WTC11 (cell line): ENCODE results near the gene AURKA. TPM values are rescaled to one million over a fixed set of nuclear protein-coding genes. Genes with fewer than 3 reads are reported as not detected.

Experiments
- ATAC-seq: fragments of 200-7000 bp; cut with Tn5 transposase; 2 replicates; pipeline ENCODE4 v1.10.0; 2021; ENCODE audit warnings: mild to moderate bottlenecking, moderate library complexity
- CTCF ChIA-PET: fragments of 300-600 bp; sonication (Branson Sonifier 250); formaldehyde crosslinking; loops from one replicate; lab custom pipeline; 2021; ENCODE audit warnings: antibody characterized with exemption; lab: Charles Lee
- POLR2A ChIA-PET: fragments of 350-600 bp; sonication (Branson Sonifier 250); formaldehyde crosslinking; loops from one replicate; lab custom pipeline; 2021; ENCODE audit warnings: antibody characterized with exemption; lab: Charles Lee
- DNase-seq: peaks from one replicate; pipeline ENCODE4 v3.0.0; 2021; ENCODE audit warnings: low spot score
- H3K27ac Mint-ChIP-seq: 2 replicates; pipeline ENCODE4 v1.8.0; 2021; ENCODE audit warnings: mixed read lengths
- H3K27me3 Mint-ChIP-seq: 2 replicates; pipeline ENCODE4 v1.8.0; 2021; ENCODE audit warnings: low read depth, mild to moderate bottlenecking, moderate library complexity, mixed read lengths
- H3K36me3 Mint-ChIP-seq: 2 replicates; pipeline ENCODE4 v1.8.0; 2021; ENCODE audit warnings: mixed read lengths
- H3K4me1 Mint-ChIP-seq: 2 replicates; pipeline ENCODE4 v1.8.0; 2022; ENCODE audit warnings: mixed read lengths
- H3K4me3 Mint-ChIP-seq: 2 replicates; pipeline ENCODE4 v1.8.0; 2021; ENCODE audit warnings: mild to moderate bottlenecking, moderate library complexity, mixed read lengths
- H3K9me3 Mint-ChIP-seq: 2 replicates; pipeline ENCODE4 v1.8.0; 2021; ENCODE audit warnings: mixed read lengths
- ATF6 ChIP-seq: sonication (generic); formaldehyde crosslinking; IDR thresholded peaks from 2 replicates; pipeline ENCODE4 v1.8.1; 2023; ENCODE audit warnings: mild to moderate bottlenecking, missing genetic modification reagents
- E2F1 ChIP-seq: sonication (generic); formaldehyde crosslinking; IDR thresholded peaks from 2 replicates; pipeline ENCODE4 v1.8.0; 2022; ENCODE audit warnings: mild to moderate bottlenecking, missing genetic modification reagents
- ELF4 ChIP-seq: sonication (generic); formaldehyde crosslinking; IDR thresholded peaks from 2 replicates; pipeline ENCODE4 v1.8.1; 2022; ENCODE audit warnings: low read depth, mild to moderate bottlenecking, moderate library complexity, missing genetic modification reagents
- ERG ChIP-seq: fragments of 250-450 bp; sonication (Bioruptor Pico); IDR thresholded peaks from 2 replicates; pipeline ENCODE4 v1.8.0; 2021; ENCODE audit warnings: mild to moderate bottlenecking
- ETV6 ChIP-seq: sonication (generic); formaldehyde crosslinking; IDR thresholded peaks from 2 replicates; pipeline ENCODE4 v1.8.1; 2022; ENCODE audit warnings: mild to moderate bottlenecking, missing genetic modification reagents
- GRHL2 ChIP-seq: fragments of 250-450 bp; sonication (Bioruptor Pico); IDR thresholded peaks from 2 replicates; pipeline ENCODE4 v1.8.0; 2022; ENCODE audit warnings: mild to moderate bottlenecking, moderate library complexity; ENCODE audit not compliant: insufficient replicate concordance, severe bottlenecking
- IRF1 ChIP-seq: sonication (generic); formaldehyde crosslinking; IDR thresholded peaks from 2 replicates; pipeline ENCODE4 v1.8.0; 2023; ENCODE audit warnings: missing genetic modification reagents
- KAT7 ChIP-seq: sonication (generic); formaldehyde crosslinking; IDR thresholded peaks from 2 replicates; pipeline ENCODE4 v1.8.1; 2023; ENCODE audit warnings: missing genetic modification reagents, mild to moderate bottlenecking, borderline replicate concordance
- MAX ChIP-seq: sonication (generic); formaldehyde crosslinking; IDR thresholded peaks from 2 replicates; pipeline ENCODE4 v1.8.0; 2022; ENCODE audit warnings: mild to moderate bottlenecking, missing genetic modification reagents
- MLX ChIP-seq: sonication (generic); formaldehyde crosslinking; IDR thresholded peaks from 2 replicates; pipeline ENCODE4 v1.8.1; 2023; ENCODE audit warnings: mild to moderate bottlenecking, missing genetic modification reagents, moderate library complexity
- NFE2L1 ChIP-seq: sonication (generic); formaldehyde crosslinking; IDR thresholded peaks from 2 replicates; pipeline ENCODE4 v1.8.1; 2023; ENCODE audit warnings: missing genetic modification reagents
- ZNF138 ChIP-seq: sonication (generic); formaldehyde crosslinking; conservative IDR thresholded peaks from 2 replicates; pipeline ENCODE4 v1.8.1; 2022; ENCODE audit warnings: mild to moderate bottlenecking, moderate library complexity, missing genetic modification reagents
- ZNF532 ChIP-seq: fragments of 250-450 bp; sonication (Bioruptor Pico); IDR thresholded peaks from 2 replicates; pipeline ENCODE4 v1.9.0; 2021; ENCODE audit warnings: mild to moderate bottlenecking, borderline replicate concordance
- ZNF671 ChIP-seq: fragments of 250-450 bp; sonication (Bioruptor Pico); IDR thresholded peaks from 2 replicates; pipeline ENCODE4 v1.8.0; 2021; ENCODE audit warnings: mild to moderate bottlenecking
- total RNA-seq: library from RNA; stranded (reverse); gene quantifications from 3 replicates; pipeline ENCODE4 v1.2.3, GENCODE V29; 2021

The AURKA gene
- total RNA-seq, 1 experiment from 2014 or later = 103 TPM

GRCh38 chr20:56386219-56386618, 5.8 kb downstream of the AURKA start (continued):
- TF ChIP-seq ZNF532 (CRISPR knock-in tag) (no peak), IRF1 (CRISPR knock-in tag) (no peak), ZNF671 (CRISPR knock-in tag) (no peak), MAX (CRISPR knock-in tag) (no peak), MLX (no peak), ZNF138 (CRISPR knock-in tag) (no peak)

- ATAC-seq (no peak), DNase-seq (no peak)
- peaks cover 86% of the 10 kb centered on the region for H3K36me3 Mint-ChIP-seq
- CTCF ChIA-PET = no interaction called here
- H3K9me3 Mint-ChIP-seq = no peaks in the 10 kb centered on the region
- peaks cover 12% of the 10 kb centered on the region for H3K4me1 Mint-ChIP-seq
- TF ChIP-seq ERG (CRISPR knock-in tag) = no peak
- no peak for TF ChIP-seq GRHL2
- TF ChIP-seq ETV6 = no peak
- TF ChIP-seq NFE2L1 (CRISPR knock-in tag) = no peak
- no peak for TF ChIP-seq KAT7 (CRISPR knock-in tag)
- no peak for TF ChIP-seq E2F1
- no peak for TF ChIP-seq ELF4 (CRISPR knock-in tag)
- TF ChIP-seq ATF6 (CRISPR knock-in tag) = no peak
- POLR2A ChIA-PET = no interaction called here
- no peak overlapping the region for H3K27ac Mint-ChIP-seq
- H3K4me3 Mint-ChIP-seq = no peak overlapping the region
- H3K27me3 Mint-ChIP-seq = no peaks in the 10 kb centered on the region
These were observed 6.9 kb downstream of the AURKA start for GRCh38 chr20:56385130-56385529.
